ENCODE results near the gene CABLES1.

Gene CABLES1

GRCh38 chr18:23162473-23162872, 27.2 kb downstream of the CABLES1 start:
- in situ Hi-C loops (cut with HindIII; ENCODE audit: low sequenced_read_pairs), result no loop called here
- DNase-seq (ENCODE audit: low read depth), result no peak
- H3K4me3 ChIP-seq (ENCODE audit: low read depth, low read length), result no peak overlapping the region
- no peak for TF ChIP-seq CTCF (IDR thresholded peaks at IDR 0.05; ENCODE audit: low read depth, low read length, missing control alignments)

GRCh38 chr18:23163786-23164533, 28.7 kb downstream of the CABLES1 start:
- TF ChIP-seq CTCF (IDR thresholded peaks at IDR 0.05; ENCODE audit: low read depth, low read length, missing control alignments), result no peak
- no peak overlapping the region for H3K4me3 ChIP-seq (ENCODE audit: low read depth, low read length)
- no peak for DNase-seq (ENCODE audit: low read depth)
- in situ Hi-C loops (cut with HindIII; ENCODE audit: low sequenced_read_pairs), result no loop called here

- no peak for DNase-seq (ENCODE audit: low read depth)
- in situ Hi-C loops (cut with HindIII; ENCODE audit: low sequenced_read_pairs), result no loop called here
- TF ChIP-seq CTCF (IDR thresholded peaks at IDR 0.05; ENCODE audit: low read depth, low read length, missing control alignments), result no peak
- no peak overlapping the region for H3K4me3 ChIP-seq (ENCODE audit: low read depth, low read length)
These were observed 30.2 kb downstream of the CABLES1 start for GRCh38 chr18:23165271-23166068.

GRCh38 chr18:23166891-23167541, 31.7 kb downstream of the CABLES1 start:
- no peak for DNase-seq (ENCODE audit: low read depth)
- no peak for TF ChIP-seq CTCF (IDR thresholded peaks at IDR 0.05; ENCODE audit: low read depth, low read length, missing control alignments)
- in situ Hi-C loops (cut with HindIII; ENCODE audit: low sequenced_read_pairs), result no loop called here
- H3K4me3 ChIP-seq (ENCODE audit: low read depth, low read length), result no peak overlapping the region

- no peak for DNase-seq (ENCODE audit: low read depth)
- H3K4me3 ChIP-seq (ENCODE audit: low read depth, low read length), result no peak overlapping the region
- TF ChIP-seq CTCF (IDR thresholded peaks at IDR 0.05; ENCODE audit: low read depth, low read length, missing control alignments), result no peak
- in situ Hi-C loops (cut with HindIII; ENCODE audit: low sequenced_read_pairs), result loop anchor here (10.0 kb wide), 1 partner anchor 55 kb away; no protein-coding TSS in a partner anchor
These were observed 34.4 kb downstream of the CABLES1 start for GRCh38 chr18:23169673-23170044.

- in situ Hi-C loops (cut with HindIII; ENCODE audit: low sequenced_read_pairs), result loop anchor here (10.0 kb wide), 1 partner anchor 55 kb away; no protein-coding TSS in a partner anchor
- no peak for DNase-seq (ENCODE audit: low read depth)
- H3K4me3 ChIP-seq (ENCODE audit: low read depth, low read length), result no peak overlapping the region
- no peak for TF ChIP-seq CTCF (IDR thresholded peaks at IDR 0.05; ENCODE audit: low read depth, low read length, missing control alignments)
These were observed 34.9 kb downstream of the CABLES1 start for GRCh38 chr18:23170137-23170536.

Measured in astrocyte of the cerebellum (primary cell).